ENCODE results near the gene CUBN. TPM values are rescaled to one million over a fixed set of nuclear protein-coding genes. Genes with fewer than 3 reads are reported as not detected.

Gene CUBN
- total RNA-seq, 1 experiment from 2014 or later, result 4.6 TPM

GRCh38 chr10:16883084-16883483 is 246.5 kb downstream of the CUBN start:
- no TSS peak for BruUV-seq (replicated peaks)
- Mint-ChIP-seq H3K4me1 (ENCODE audit: low read depth, unreplicated experiment) (no peaks in the 10 kb centered on the region), H3K9me3 (ENCODE audit: unreplicated experiment) (no peaks in the 10 kb centered on the region), H3K27ac (ENCODE audit: unreplicated experiment) (no peak overlapping the region), H3K36me3 (ENCODE audit: insufficient read depth, unreplicated experiment) (no peaks in the 10 kb centered on the region), H3K27me3 (ENCODE audit: insufficient read depth, unreplicated experiment) (peaks cover 18% of the 10 kb centered on the region), H3K4me3 (ENCODE audit: unreplicated experiment) (no peak overlapping the region)
- no peak overlapping the region for H3K4me3 ChIP-seq (ENCODE audit: low read depth, low read length)
- no peaks in the 10 kb centered on the region for H3K36me3 ChIP-seq (ENCODE audit: control insufficient read depth, insufficient read depth, low read length)
- H3K9me3 ChIP-seq, result no peaks in the 10 kb centered on the region
- POLR2A ChIA-PET, result no interaction called here
- H3K4me1 ChIP-seq, result no peaks in the 10 kb centered on the region
- H3K27me3 ChIP-seq (replicated peaks; ENCODE audit: control insufficient read depth, insufficient read depth, low read length), result no peaks in the 10 kb centered on the region
- CTCF ChIA-PET, result no interaction called here
- no peak for DNase-seq
- TF ChIP-seq, protein P1, sequence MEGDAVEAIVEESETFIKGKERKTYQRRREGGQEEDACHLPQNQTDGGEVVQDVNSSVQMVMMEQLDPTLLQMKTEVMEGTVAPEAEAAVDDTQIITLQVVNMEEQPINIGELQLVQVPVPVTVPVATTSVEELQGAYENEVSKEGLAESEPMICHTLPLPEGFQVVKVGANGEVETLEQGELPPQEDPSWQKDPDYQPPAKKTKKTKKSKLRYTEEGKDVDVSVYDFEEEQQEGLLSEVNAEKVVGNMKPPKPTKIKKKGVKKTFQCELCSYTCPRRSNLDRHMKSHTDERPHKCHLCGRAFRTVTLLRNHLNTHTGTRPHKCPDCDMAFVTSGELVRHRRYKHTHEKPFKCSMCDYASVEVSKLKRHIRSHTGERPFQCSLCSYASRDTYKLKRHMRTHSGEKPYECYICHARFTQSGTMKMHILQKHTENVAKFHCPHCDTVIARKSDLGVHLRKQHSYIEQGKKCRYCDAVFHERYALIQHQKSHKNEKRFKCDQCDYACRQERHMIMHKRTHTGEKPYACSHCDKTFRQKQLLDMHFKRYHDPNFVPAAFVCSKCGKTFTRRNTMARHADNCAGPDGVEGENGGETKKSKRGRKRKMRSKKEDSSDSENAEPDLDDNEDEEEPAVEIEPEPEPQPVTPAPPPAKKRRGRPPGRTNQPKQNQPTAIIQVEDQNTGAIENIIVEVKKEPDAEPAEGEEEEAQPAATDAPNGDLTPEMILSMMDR (IDR thresholded peaks at IDR 0.05; ENCODE audit: insufficient read depth in 1 of 2, low read depth in 1 of 2, low read length in 1 of 2, severe bottlenecking in 1 of 2, unreplicated experiment in 1 of 2), result no peak
- intact Hi-C loops (cut with micrococcal nuclease; ENCODE audit: unreplicated experiment), result no loop called here

DNA sequence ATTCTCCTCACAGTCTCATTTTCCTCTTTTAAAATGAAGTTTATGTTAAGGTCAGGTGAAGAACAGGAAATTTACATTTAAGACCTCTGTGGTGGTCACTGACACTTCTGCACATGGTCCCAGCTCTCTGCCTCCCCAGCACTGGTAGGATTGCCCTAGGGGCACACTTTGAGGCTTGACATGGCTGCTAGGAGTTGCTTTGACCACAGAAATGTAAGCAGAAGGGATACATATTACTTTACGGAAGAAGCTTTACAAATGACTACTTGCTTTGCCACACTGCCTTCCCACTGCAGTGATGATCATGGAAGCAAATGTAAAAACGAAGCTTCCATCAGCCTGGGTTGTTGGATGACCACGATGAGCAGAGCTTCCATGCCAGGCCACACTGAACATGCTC is 259.3 kb downstream of the CUBN start:
- Mint-ChIP-seq H3K9me3 (ENCODE audit: unreplicated experiment) (no peaks in the 10 kb centered on the region), H3K4me3 (ENCODE audit: unreplicated experiment) (no peak overlapping the region), H3K27me3 (ENCODE audit: insufficient read depth, unreplicated experiment) (peaks cover 18% of the 10 kb centered on the region), H3K36me3 (ENCODE audit: insufficient read depth, unreplicated experiment) (no peaks in the 10 kb centered on the region), H3K27ac (ENCODE audit: unreplicated experiment) (no peak overlapping the region), H3K4me1 (ENCODE audit: low read depth, unreplicated experiment) (no peaks in the 10 kb centered on the region)
- Histone ChIP-seq H3K27me3 (replicated peaks; ENCODE audit: control insufficient read depth, insufficient read depth, low read length) (no peaks in the 10 kb centered on the region), H3K4me3 (ENCODE audit: low read depth, low read length) (no peak overlapping the region), H3K36me3 (ENCODE audit: control insufficient read depth, insufficient read depth, low read length) (no peaks in the 10 kb centered on the region), H3K4me1 (no peaks in the 10 kb centered on the region), H3K9me3 (no peaks in the 10 kb centered on the region)
- DNase-seq, result no peak
- POLR2A ChIA-PET, result no interaction called here
- TF ChIP-seq, protein P1 (IDR thresholded peaks at IDR 0.05; ENCODE audit: insufficient read depth in 1 of 2, low read depth in 1 of 2, low read length in 1 of 2, severe bottlenecking in 1 of 2, unreplicated experiment in 1 of 2), result no peak
- CTCF ChIA-PET, result interaction anchor here (1.0 kb wide), 1 partner anchor 506 kb away, joined by 3 read pairs; no protein-coding TSS in a partner anchor
- no TSS peak for BruUV-seq (replicated peaks)
- intact Hi-C loops (cut with micrococcal nuclease; ENCODE audit: unreplicated experiment), result no loop called here

GRCh38 chr10:16867990-16868389 is 261.6 kb downstream of the CUBN start:
- H3K4me1 ChIP-seq, result no peaks in the 10 kb centered on the region
- ChIA-PET CTCF (no interaction called here), POLR2A (no interaction called here)
- DNase-seq, result no peak
- no TSS peak for BruUV-seq (replicated peaks)
- Mint-ChIP-seq H3K27ac (ENCODE audit: unreplicated experiment) (no peak overlapping the region), H3K36me3 (ENCODE audit: insufficient read depth, unreplicated experiment) (no peaks in the 10 kb centered on the region), H3K4me1 (ENCODE audit: low read depth, unreplicated experiment) (no peaks in the 10 kb centered on the region), H3K4me3 (ENCODE audit: unreplicated experiment) (no peak overlapping the region), H3K27me3 (ENCODE audit: insufficient read depth, unreplicated experiment) (peaks cover 13% of the 10 kb centered on the region), H3K9me3 (ENCODE audit: unreplicated experiment) (no peaks in the 10 kb centered on the region)
- H3K9me3 ChIP-seq, result no peaks in the 10 kb centered on the region
- H3K27me3 ChIP-seq (replicated peaks; ENCODE audit: control insufficient read depth, insufficient read depth, low read length), result no peaks in the 10 kb centered on the region
- TF ChIP-seq, protein P1 (IDR thresholded peaks at IDR 0.05; ENCODE audit: insufficient read depth in 1 of 2, low read depth in 1 of 2, low read length in 1 of 2, severe bottlenecking in 1 of 2, unreplicated experiment in 1 of 2), result no peak
- no peaks in the 10 kb centered on the region for H3K36me3 ChIP-seq (ENCODE audit: control insufficient read depth, insufficient read depth, low read length)
- intact Hi-C loops (cut with micrococcal nuclease; ENCODE audit: unreplicated experiment), result no loop called here
- H3K4me3 ChIP-seq (ENCODE audit: low read depth, low read length), result no peak overlapping the region

All from Caco-2 (cell line).